Stimulated activated CD4-positive, alpha-beta T cell treated with anti-CD3 and anti-CD28 coated beads, Interleukin-12 subunit alpha, Interleukin-12 subunit beta, amount 100 ng/mL, for 24 hours (primary cell): ENCODE data around the gene PPP1R27.

Source experiments
- DNase-seq, 2 experiments: peaks; one replicate each; pipeline ENCODE4 v3.0.0-alpha.2; 2020; ENCODE audit warnings: low read depth in 2 of 2

PPP1R27 gene

GRCh38 chr17:81860756-81861568, 26.1 kb upstream of the PPP1R27 start:
- peak; percentile 98 for DNase-seq

GRCh38 chr17:81859906-81860755, 25.3 kb upstream of the PPP1R27 start, which contains the start of gene P4HB:
Gene P4HB (minus strand): TSS chr17:81860535. CDS start chr17:81860471, 64 bp downstream.
- peak in 1 of 2 experiments; percentile 95 for DNase-seq

- no peak for DNase-seq
These were observed 24.4 kb upstream of the PPP1R27 start for GRCh38 chr17:81858967-81859905.

- DNase-seq, result no peak
These were observed 23.5 kb upstream of the PPP1R27 start for GRCh38 chr17:81858170-81858966.

- no peak for DNase-seq
These were observed 20.3 kb upstream of the PPP1R27 start for GRCh38 chr17:81854974-81855774.

- no peak for DNase-seq
These were observed 17.4 kb upstream of the PPP1R27 start for GRCh38 chr17:81852237-81852636.

- DNase-seq, result no peak
These were observed 16.6 kb upstream of the PPP1R27 start for GRCh38 chr17:81851423-81851822.

GRCh38 chr17:81849457-81849856, 14.6 kb upstream of the PPP1R27 start:
- no peak for DNase-seq

- DNase-seq, result no peak
These were observed 12.2 kb upstream of the PPP1R27 start for GRCh38 chr17:81846743-81847689.

GRCh38 chr17:81845881-81846742, 11.3 kb upstream of the PPP1R27 start:
- DNase-seq, result no peak

GRCh38 chr17:81845361-81845760, 10.5 kb upstream of the PPP1R27 start:
- DNase-seq, result no peak

- DNase-seq, result no peak
These were observed 10.0 kb upstream of the PPP1R27 start for GRCh38 chr17:81844887-81845286.

GRCh38 chr17:81844327-81844851, 9.5 kb upstream of the PPP1R27 start:
- no peak for DNase-seq

- DNase-seq, result no peak
These were observed 9.0 kb upstream of the PPP1R27 start for GRCh38 chr17:81843713-81844326.

- DNase-seq, result no peak
These were observed 8.1 kb upstream of the PPP1R27 start for GRCh38 chr17:81842725-81843504.

GRCh38 chr17:81842378-81842724, 7.5 kb upstream of the PPP1R27 start:
- no peak for DNase-seq
